Neuronal stem cell (in vitro differentiated cells): ENCODE data around the gene TMEM107.
"Not testable (repeated sequence)": the region's sequence is repeated elsewhere in the genome, so short reads cannot be mapped to it uniquely, and the experiment has no call there.

Experiments used
- DNase-seq: peaks from one replicate; pipeline ENCODE4 v3.0.0-alpha.2; 2013; ENCODE audit warnings: low spot score
- H2AFZ ChIP-seq: one replicate; pipeline ENCODE4 v1.6.1; 2013; ENCODE audit warnings: mild to moderate bottlenecking, low read length, inconsistent platforms
- H2AK5ac ChIP-seq: 2 replicates; pipeline ENCODE4 v1.6.1; 2013; ENCODE audit warnings: low read depth, mild to moderate bottlenecking, inconsistent platforms, low read length, moderate library complexity, mixed read lengths
- H2BK120ac ChIP-seq: 2 replicates; pipeline ENCODE4 v1.6.1; 2013; ENCODE audit warnings: low read depth, mild to moderate bottlenecking, inconsistent platforms, low read length, moderate library complexity, mixed read lengths
- H2BK12ac ChIP-seq: one replicate; pipeline ENCODE4 v1.6.1; 2013; ENCODE audit warnings: low read length, inconsistent platforms
- H2BK15ac ChIP-seq: 2 replicates; pipeline ENCODE4 v1.6.1; 2013; ENCODE audit warnings: mild to moderate bottlenecking, low read length, inconsistent platforms, mixed read lengths
- H2BK5ac ChIP-seq: one replicate; pipeline ENCODE4 v1.6.1; 2013; ENCODE audit warnings: inconsistent platforms, mild to moderate bottlenecking, low read length, moderate library complexity
- H3K14ac ChIP-seq: one replicate; pipeline ENCODE4 v1.6.1; 2013; ENCODE audit warnings: low read length, inconsistent platforms
- H3K18ac ChIP-seq: 2 replicates; pipeline ENCODE4 v1.6.1; 2013; ENCODE audit warnings: low read length, inconsistent platforms
- H3K23ac ChIP-seq: 2 replicates; pipeline ENCODE4 v1.6.1; 2013; ENCODE audit warnings: low read depth, mild to moderate bottlenecking, mixed read lengths, low read length, inconsistent platforms; ENCODE audit not compliant: poor library complexity
- H3K27ac ChIP-seq: replicated peaks from 3 replicates; pipeline ENCODE4 v1.5.1; 2013; ENCODE audit warnings: low read length, inconsistent platforms
- H3K27me3 ChIP-seq, 3 experiments: 2 replicates each; pipeline ENCODE4 v1.6.1; 2013; ENCODE audit warnings: low read length in 3 of 3, mild to moderate bottlenecking in 2 of 3, inconsistent platforms in 1 of 3, low read depth in 1 of 3, mixed read lengths in 1 of 3, moderate library complexity in 1 of 3; ENCODE audit not compliant: control insufficient read depth in 3 of 3, insufficient read depth in 3 of 3
- H3K36me3 ChIP-seq, 2 donors: replicated peaks in 1 of 2; 2 replicates each; pipeline ENCODE4 v1.6.1; 2013; ENCODE audit warnings: low read length in 2 of 2; ENCODE audit not compliant: control insufficient read depth in 2 of 2, insufficient read depth in 2 of 2
- H3K4ac ChIP-seq: 2 replicates; pipeline ENCODE4 v1.6.1; 2013; ENCODE audit warnings: inconsistent platforms, mild to moderate bottlenecking, low read length, moderate library complexity
- H3K4me1 ChIP-seq, 2 donors: 1 replicate in 1 of 2; 2 replicates in 1 of 2; pipeline ENCODE4 v1.6.1; 2013; ENCODE audit warnings: low read length in 2 of 2, low read depth in 1 of 2; ENCODE audit not compliant: control insufficient read depth in 2 of 2, insufficient read depth in 1 of 2
- H3K4me2 ChIP-seq: one replicate; pipeline ENCODE4 v1.6.1; 2013; ENCODE audit warnings: mild to moderate bottlenecking, low read length, inconsistent platforms; ENCODE audit not compliant: insufficient read depth, poor library complexity, severe bottlenecking
- H3K4me3 ChIP-seq, 2 donors: 2 replicates each; pipeline ENCODE4 v1.5.1; 2013; ENCODE audit warnings: low read length in 2 of 2, mild to moderate bottlenecking in 2 of 2, inconsistent platforms in 1 of 2, moderate library complexity in 1 of 2
- H3K79me1 ChIP-seq: one replicate; pipeline ENCODE4 v1.6.1; 2013; ENCODE audit warnings: low read depth, mild to moderate bottlenecking, inconsistent platforms, low read length, moderate library complexity
- H3K9ac ChIP-seq: one replicate; pipeline ENCODE4 v1.6.1; 2013; ENCODE audit warnings: mild to moderate bottlenecking, low read depth, low read length, inconsistent platforms; ENCODE audit not compliant: poor library complexity
- H3K9me3 ChIP-seq, 2 donors: replicated peaks in 1 of 2; 2 replicates each; pipeline versions ENCODE3 to v1.6.1; 2013; ENCODE audit warnings: low read length in 2 of 2, mild to moderate bottlenecking in 2 of 2, inconsistent platforms in 1 of 2, low read depth in 1 of 2, mixed read lengths in 1 of 2, moderate library complexity in 1 of 2; ENCODE audit not compliant: control insufficient read depth in 2 of 2, insufficient read depth in 1 of 2
- H4K8ac ChIP-seq: one replicate; pipeline ENCODE4 v1.6.1; 2013; ENCODE audit warnings: low read depth, mild to moderate bottlenecking, inconsistent platforms, low read length, moderate library complexity
- H4K91ac ChIP-seq: one replicate; pipeline ENCODE4 v1.6.1; 2013; ENCODE audit warnings: low read length, low read depth, mild to moderate bottlenecking, inconsistent platforms; ENCODE audit not compliant: poor library complexity
- WGBS, 2 donors: extraction: QIAGEN DNeasy Blood & Tissue Kit; methylation state at CpG; one replicate each; pipeline ENCODE4 v1.1.7; 2013; ENCODE audit warnings: missing lambda C conversion rate in 2 of 2, mixed read lengths in 1 of 2; ENCODE audit not compliant: insufficient read length in 2 of 2, insufficient replicate concordance in 1 of 2; ENCODE audit errors: extremely low coverage in 2 of 2; 5-methylcytosine and 5-hydroxymethylcytosine counted together

Gene TMEM107

DNA sequence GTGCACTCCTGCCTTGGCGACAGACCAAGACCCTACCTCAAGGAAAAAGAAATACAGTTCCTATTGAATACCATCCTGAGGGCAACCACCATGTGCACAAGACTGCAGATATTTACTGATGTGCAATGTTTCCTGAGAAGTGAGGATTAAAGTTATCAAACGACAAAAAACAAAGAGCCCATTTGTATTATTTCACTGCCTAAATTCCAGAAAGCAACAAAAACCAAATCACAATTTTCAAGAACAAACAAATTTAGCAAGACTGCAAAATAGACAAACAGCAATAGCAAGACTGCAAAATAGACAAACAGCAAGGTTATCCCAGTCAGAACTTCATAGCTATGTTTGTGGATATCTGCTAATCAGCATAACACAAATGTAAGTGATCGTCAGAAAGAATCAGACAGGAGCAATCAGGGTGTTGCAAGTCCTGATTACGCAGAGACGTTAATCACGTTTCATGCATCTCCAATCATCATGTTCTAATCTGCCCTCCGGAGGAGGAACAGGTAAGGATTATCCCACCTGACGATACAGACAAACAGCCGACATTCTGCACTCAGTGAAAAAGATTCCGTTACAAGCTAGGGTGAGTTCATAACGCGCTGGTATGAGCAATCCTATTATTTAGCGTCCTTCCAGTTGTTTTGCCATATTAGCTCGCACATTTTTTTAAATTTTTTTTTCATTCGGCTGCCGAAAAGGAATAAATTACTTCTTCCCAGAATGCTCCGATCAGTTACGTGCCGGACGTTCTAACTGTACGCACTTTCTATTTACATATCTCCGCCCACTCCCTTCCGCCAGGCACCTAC, 2.9 kb downstream of the TMEM107 start:
- Histone ChIP-seq H4K91ac (no peak overlapping the region), H3K14ac (no peak overlapping the region), H3K4me2 (no peak overlapping the region), H3K4ac (no peak overlapping the region), H3K36me3 (no peaks in the 10 kb centered on the region), H3K4me3 (peak overlapping the region; percentile 50 to 67), H3K79me1 (peaks cover 2% of the 10 kb centered on the region), H2BK120ac (no peak overlapping the region), H3K18ac (no peak overlapping the region), H3K27me3 (no peaks in the 10 kb centered on the region), H3K4me1 (peaks cover 18 to 20% of the 10 kb centered on the region in 2 donors), H2BK5ac (no peak overlapping the region), H3K27ac (peak overlapping the region; percentile 68), H2BK12ac (no peak overlapping the region), H2AFZ (peak overlapping the region; percentile 43), H2AK5ac (no peak overlapping the region), H3K9ac (no peak overlapping the region), H4K8ac (no peak overlapping the region), H3K9me3 (no peaks in the 10 kb centered on the region), H2BK15ac (no peak overlapping the region), H3K23ac (peak overlapping the region; percentile 92)
- DNase-seq, result peak; percentile 77
- no CpG with 5 or more reads among the region's 23 CpGs for WGBS, 2 donors

DNA sequence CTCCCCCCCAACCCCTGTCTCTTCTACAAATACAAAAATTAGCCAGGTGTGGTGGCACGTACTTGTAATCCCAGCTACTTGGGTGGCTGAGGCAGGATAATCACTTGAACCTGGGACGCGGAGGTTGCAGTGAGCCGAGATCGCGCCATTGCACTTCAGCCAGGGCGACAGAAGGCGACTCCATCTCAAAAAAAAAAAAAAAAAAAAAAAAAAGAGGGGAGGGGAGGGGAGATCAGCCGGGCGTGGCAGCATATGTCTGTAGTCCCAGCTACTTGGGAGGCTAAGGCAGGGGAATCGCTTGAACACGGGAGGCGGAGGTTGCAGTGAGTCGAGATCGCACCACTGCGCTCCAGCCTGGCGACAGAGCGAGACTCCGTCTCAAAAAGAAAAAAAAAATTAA, 6.0 kb downstream of the TMEM107 start:
- not testable (repeated sequence) for H3K4me1 ChIP-seq, H3K23ac ChIP-seq, H2AK5ac ChIP-seq, H2BK15ac ChIP-seq, H3K4me3 ChIP-seq, DNase-seq, H3K27me3 ChIP-seq, H3K79me1 ChIP-seq, H4K91ac ChIP-seq, H3K18ac ChIP-seq, H3K4me2 ChIP-seq, H2BK5ac ChIP-seq, H2BK12ac ChIP-seq, H4K8ac ChIP-seq, H3K27ac ChIP-seq, H3K14ac ChIP-seq, H2AFZ ChIP-seq, H3K9ac ChIP-seq, H3K36me3 ChIP-seq, H2BK120ac ChIP-seq, H3K9me3 ChIP-seq, H3K4ac ChIP-seq
- WGBS, 2 donors, result no CpG with 5 or more reads among the region's 19 CpGs

DNA sequence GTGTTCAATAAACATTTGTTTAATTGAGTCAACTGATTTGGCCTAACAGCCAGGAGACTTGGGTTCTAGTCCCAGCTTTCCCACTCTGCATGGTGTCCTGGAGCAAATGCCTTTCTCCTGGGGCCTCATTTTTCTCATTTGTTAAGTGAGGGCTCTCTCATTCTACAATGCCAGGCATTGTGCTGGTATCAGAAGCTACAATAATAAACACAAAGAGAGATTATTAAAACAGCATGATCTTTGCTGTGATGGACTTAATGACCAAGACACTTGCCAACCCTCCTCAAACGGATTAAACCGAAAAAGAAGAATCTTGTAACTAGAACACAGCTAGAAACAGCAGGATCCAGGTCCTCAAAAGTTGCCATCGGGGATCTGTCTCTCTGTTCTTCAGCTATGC, 8.7 kb downstream of the TMEM107 start:
- no peak overlapping the region for H2BK15ac ChIP-seq
- no peak overlapping the region for H3K4me2 ChIP-seq
- H4K8ac ChIP-seq, result no peak overlapping the region
- no CpG with 5 or more reads among the region's 3 CpGs for WGBS, 2 donors
- no peak overlapping the region for H3K27ac ChIP-seq
- H3K23ac ChIP-seq, result no peak overlapping the region
- no peaks in the 10 kb centered on the region for H3K79me1 ChIP-seq
- no peak overlapping the region for H3K14ac ChIP-seq
- no peak for DNase-seq
- no peak overlapping the region for H2AFZ ChIP-seq
- no peak overlapping the region for H2BK120ac ChIP-seq
- H4K91ac ChIP-seq, result no peak overlapping the region
- no peak overlapping the region for H3K9ac ChIP-seq
- H2AK5ac ChIP-seq, result no peak overlapping the region
- H2BK5ac ChIP-seq, result no peak overlapping the region
- H3K4ac ChIP-seq, result no peak overlapping the region
- no peak overlapping the region for H2BK12ac ChIP-seq
- H3K18ac ChIP-seq, result no peak overlapping the region
- H3K4me3 ChIP-seq, result no peak overlapping the region
- H3K4me1 ChIP-seq, result peaks cover 15 to 17% of the 10 kb centered on the region in 2 donors
- H3K36me3 ChIP-seq, result no peaks in the 10 kb centered on the region
- H3K27me3 ChIP-seq, result no peaks in the 10 kb centered on the region
- no peaks in the 10 kb centered on the region for H3K9me3 ChIP-seq

DNA sequence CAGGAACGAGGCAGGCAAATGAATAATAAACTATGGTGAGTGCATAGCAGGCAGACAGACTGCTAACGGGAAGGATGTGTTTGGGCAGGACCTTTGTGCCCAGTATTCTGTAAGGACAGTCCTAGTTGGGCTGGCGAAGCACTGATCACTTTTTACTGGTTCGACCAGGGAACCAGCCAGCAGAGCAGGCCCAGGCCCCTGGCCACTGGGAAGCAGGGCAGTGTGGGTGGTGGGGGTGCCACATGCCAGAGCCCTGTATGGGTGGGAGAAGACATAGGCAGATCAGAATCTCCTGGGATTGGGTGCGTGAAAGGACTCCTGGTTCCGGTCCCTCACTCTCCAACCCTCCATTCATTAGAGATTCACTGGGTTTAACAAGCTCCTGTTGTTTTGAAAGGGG, 9.4 kb downstream of the TMEM107 start:
- H3K27me3 ChIP-seq, result no peaks in the 10 kb centered on the region
- no peak overlapping the region for H2AFZ ChIP-seq
- H3K9ac ChIP-seq, result no peak overlapping the region
- H2BK12ac ChIP-seq, result no peak overlapping the region
- H3K14ac ChIP-seq, result peak overlapping the region; percentile 67
- no peak overlapping the region for H2BK15ac ChIP-seq
- H3K23ac ChIP-seq, result no peak overlapping the region
- H2AK5ac ChIP-seq, result peak overlapping the region; percentile 83
- H3K18ac ChIP-seq, result peak overlapping the region; percentile 19
- H2BK120ac ChIP-seq, result no peak overlapping the region
- peaks cover 7% of the 10 kb centered on the region for H3K79me1 ChIP-seq
- no peaks in the 10 kb centered on the region for H3K9me3 ChIP-seq
- H2BK5ac ChIP-seq, result no peak overlapping the region
- H4K91ac ChIP-seq, result no peak overlapping the region
- H3K27ac ChIP-seq, result no peak overlapping the region
- WGBS, 2 donors, result no CpG with 5 or more reads among the region's 6 CpGs
- no peak overlapping the region for H4K8ac ChIP-seq
- H3K4ac ChIP-seq, result no peak overlapping the region
- peaks cover 18 to 19% of the 10 kb centered on the region in 2 donors for H3K4me1 ChIP-seq
- peaks cover under 1 to 5% of the 10 kb centered on the region in 2 donors for H3K36me3 ChIP-seq
- H3K4me2 ChIP-seq, result no peak overlapping the region
- no peak overlapping the region for H3K4me3 ChIP-seq
- DNase-seq, result no peak
